T follicular helper cell (primary cell): ENCODE results near the gene STX4.

Experiments used
- DNase-seq: peaks from one replicate; pipeline ENCODE4 v3.0.0-alpha.2; 2020; ENCODE audit warnings: low read depth

Gene STX4

DNA sequence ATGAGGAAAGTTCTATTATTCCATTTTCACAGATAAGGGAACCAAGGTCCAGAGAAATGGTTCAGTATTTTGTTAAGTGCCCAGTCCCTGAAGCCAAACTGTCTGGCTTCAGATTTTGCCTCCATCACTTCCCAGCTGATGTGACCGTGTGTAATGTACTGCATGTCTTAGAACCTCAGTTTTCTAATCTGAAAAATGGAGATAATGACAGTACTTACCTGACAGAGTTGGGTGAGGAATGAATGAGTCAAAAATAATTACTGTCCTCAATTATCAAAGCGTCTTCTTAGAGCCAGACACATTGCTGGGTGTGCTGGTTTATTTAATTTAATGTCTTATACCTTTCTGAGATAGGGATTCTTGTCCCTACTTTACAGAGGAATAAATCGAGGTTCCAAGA lies 34.0 kb downstream of the STX4 start:
- no peak for DNase-seq

DNA sequence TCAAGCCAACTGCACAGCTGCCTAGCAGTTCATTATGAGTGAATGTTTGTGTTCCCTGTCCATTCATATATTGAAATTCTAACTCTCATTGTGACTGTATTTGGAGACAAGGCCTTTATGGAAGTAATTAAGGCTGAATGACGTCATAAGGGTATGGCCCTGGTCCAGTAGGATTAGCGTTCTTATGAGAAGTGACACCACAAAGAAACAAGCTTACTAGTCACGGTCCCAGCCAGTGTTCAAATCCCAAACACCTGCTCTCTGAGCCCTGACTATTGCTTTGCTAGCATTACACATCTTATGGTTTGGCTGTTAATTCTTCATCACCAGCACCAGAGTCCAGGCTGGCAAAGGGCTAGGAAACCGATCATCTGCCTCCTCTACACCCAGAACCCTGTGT lies 38.5 kb downstream of the STX4 start:
- DNase-seq = no peak

DNA sequence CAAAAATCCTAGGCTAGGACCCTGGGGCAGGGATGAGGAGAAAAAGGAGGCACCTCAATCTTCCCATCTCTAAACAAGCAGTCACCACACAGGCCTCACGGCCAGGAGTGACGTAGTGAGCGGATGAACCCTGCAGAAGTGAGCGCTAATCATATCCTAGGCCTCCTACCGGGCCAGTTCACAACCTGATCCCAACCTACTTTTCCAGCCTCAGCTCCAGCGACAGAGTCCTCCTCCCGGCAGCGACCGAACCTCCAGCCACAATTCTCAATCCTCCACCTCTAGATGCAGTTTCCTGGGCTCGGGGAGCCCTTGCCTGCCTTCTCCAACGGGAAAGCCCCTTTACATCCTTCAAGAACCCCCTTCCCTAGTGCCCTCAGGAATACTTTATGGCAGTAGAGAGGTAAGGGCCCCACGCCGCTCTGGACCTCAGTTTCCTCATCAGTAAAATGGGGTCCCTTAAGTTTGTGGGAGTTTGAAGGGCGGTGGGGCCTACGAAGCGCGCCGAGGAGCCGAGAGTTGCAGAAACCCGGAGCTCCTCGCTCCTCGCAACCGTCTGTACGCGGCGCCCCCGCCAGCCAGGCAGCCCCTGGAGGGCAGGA lies 39.3 kb downstream of the STX4 start:
- no peak for DNase-seq

DNA sequence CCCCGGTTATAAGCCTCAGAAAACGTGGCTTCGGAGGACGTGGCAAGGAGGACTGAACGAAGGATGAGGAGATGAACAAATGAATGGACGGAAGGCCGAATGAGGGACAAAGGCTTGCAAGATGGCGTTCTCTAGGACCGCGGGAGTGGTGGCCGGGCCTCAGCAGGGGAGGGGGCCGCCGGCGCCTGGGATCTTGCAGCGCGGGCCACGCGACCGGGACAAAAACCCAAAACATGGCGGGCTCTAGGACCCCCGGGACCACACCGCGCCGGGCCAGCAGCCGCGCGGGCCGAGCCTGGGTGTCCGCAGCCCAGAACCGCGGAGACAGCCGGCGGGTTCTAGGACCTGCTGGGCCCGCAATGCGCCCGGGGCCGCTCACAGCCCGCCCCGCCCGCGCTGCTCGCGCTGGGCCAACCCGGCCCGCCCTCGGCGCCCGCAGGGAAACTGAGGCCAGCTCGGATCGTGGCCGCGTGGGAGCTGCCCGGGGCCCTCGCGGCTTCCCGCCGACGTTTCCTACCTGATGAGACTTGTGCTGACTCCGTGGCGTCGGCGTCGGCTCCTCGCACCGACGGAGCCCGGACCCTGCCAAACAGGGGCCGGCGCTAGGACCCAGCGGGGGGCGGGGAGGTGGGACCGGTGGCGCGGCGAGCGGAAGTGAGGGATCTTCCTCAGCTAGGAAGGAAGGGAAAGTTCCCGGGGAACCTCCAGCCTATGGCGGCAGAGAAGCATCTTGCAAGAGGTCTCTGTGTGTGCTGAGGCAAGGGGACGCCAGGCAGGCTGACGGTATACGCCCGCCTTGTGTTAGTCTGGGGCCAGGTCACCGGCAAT lies 40.0 kb downstream of the STX4 start:
- DNase-seq = peak; percentile 82

DNA sequence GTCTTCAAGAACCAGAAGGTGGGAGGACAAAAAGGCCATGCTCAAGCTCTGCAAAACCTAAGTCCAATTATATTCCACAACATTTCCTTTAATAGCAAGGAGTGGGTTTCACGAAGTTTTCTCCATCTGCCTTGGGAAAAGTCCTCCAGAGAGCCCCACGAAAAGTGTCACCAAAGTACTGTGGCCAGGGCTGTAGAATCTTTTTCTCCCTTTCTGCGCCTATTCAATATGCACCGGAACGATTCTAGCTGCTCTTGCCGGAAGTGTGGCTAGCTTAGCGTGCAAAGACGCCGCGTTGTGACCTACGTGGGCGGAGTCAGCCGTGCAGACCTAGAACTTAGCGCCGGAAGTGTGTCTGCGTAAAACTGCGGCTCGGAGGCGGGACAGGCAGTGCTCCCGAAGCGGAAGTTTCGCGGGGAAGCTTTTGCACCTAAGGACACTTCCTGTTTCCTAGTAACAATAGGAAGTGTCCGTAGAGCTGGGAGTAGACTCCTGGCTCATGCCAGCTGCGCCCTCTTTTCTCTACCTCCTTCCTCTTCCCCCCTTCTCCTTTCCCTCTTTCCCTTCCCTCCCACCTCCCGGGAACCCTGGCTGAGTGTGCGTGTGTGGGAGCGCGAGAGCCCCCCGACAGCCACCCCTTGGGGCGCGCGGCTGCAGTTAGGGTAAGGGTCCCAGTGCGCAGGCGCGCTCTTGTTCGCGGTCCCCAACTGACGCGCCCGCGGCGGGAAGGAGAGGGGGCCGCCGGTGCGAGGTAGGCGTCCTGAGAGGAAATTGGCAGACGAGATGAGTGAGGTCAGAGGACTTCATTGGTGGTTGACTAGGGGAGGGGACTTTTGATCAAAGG lies 40.8 kb downstream of the STX4 start, which contains the start of the genes ZNF646 and ZNF668:
Gene ZNF646 (plus strand): TSS at position 453 of the 844 bp plus-strand sequence. CDS start 1,903 bp downstream, outside the sequence.
Gene ZNF668 (minus strand): TSS at position 271 of the 844 bp plus-strand sequence. CDS start 9,781 bp downstream, outside the sequence.
- DNase-seq = peak; percentile 98

DNA sequence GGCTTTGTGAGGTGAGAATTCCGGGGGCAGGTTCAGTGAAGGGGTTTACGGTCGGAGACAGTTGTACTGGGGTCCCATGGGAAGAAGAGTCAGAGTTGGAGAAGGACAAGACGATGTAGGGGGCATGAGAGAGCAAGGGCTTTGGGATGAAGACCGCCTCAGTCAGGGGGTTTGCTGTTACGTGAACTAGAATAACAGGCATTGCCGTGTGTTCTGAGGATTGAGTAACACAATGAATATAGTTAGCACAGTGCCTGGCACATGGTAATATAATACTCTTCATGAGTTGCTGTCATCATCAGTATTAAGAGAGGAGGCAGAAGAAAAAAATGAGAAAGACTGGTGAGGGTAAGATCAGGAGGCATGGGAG lies 41.4 kb downstream of the STX4 start:
- DNase-seq = no peak

DNA sequence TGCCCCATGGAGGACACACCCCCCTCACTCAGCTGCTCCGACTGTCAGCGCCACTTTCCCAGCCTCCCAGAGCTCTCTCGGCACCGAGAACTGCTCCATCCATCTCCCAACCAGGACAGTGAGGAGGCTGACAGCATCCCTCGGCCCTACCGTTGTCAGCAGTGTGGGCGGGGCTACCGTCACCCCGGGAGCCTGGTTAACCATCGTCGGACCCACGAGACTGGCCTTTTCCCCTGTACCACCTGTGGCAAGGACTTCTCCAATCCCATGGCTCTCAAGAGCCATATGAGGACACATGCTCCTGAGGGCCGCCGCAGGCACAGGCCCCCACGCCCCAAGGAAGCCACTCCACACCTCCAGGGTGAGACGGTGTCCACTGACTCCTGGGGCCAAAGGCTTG lies 43.0 kb downstream of the STX4 start:
- no peak for DNase-seq

DNA sequence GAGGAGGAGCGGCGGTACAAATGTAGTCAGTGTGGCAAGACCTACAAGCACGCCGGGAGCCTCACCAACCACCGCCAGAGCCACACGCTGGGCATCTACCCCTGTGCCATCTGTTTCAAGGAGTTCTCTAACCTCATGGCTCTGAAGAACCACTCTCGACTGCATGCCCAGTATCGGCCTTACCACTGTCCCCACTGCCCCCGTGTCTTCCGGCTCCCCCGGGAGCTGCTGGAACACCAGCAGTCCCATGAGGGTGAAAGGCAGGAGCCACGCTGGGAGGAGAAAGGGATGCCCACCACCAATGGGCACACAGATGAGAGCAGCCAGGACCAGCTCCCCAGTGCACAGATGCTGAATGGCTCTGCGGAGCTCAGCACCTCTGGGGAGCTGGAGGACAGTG lies 43.7 kb downstream of the STX4 start:
- no peak for DNase-seq

DNA sequence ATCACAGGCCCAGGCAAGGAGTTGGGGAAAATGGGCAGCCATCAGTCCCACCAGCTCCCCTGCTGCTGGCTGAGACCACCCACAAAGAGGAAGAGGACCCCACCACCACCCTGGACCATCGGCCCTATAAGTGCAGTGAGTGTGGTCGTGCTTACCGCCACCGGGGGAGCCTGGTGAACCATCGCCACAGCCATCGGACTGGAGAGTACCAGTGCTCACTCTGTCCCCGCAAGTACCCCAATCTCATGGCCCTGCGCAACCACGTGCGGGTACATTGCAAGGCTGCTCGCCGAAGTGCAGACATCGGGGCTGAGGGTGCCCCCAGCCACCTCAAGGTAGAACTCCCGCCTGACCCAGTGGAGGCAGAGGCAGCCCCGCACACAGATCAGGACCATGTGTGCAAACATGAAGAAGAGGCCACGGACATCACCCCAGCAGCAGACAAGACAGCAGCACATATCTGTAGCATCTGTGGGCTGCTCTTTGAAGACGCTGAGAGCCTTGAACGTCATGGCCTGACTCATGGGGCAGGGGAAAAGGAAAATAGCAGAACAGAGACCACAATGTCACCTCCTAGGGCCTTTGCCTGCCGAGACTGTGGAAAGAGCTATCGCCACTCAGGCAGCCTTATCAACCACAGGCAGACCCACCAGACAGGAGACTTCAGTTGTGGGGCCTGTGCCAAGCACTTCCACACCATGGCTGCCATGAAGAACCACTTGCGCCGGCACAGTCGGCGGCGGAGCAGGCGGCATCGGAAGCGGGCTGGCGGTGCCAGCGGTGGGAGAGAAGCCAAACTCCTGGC lies 44.4 kb downstream of the STX4 start:
- no peak for DNase-seq

DNA sequence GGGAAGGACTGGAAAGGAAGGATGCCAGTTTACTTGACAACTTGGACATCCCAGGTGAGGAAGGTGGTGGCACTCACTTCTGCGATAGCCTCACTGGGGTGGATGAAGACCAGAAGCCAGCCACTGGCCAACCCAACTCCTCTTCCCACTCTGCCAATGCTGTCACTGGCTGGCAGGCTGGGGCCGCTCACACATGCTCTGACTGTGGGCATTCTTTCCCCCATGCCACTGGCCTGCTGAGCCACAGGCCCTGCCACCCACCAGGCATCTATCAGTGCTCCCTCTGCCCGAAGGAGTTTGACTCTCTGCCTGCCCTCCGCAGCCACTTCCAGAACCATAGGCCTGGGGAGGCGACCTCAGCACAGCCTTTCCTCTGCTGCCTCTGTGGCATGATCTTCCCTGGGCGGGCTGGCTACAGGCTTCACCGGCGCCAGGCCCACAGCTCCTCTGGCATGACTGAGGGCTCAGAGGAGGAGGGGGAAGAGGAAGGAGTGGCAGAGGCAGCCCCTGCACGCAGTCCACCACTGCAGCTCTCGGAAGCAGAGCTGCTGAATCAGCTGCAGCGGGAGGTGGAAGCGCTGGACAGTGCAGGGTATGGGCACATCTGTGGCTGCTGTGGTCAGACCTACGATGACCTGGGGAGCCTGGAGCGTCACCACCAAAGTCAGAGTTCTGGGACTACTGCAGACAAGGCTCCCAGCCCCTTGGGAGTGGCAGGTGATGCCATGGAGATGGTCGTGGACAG lies 45.4 kb downstream of the STX4 start:
- DNase-seq = no peak

DNA sequence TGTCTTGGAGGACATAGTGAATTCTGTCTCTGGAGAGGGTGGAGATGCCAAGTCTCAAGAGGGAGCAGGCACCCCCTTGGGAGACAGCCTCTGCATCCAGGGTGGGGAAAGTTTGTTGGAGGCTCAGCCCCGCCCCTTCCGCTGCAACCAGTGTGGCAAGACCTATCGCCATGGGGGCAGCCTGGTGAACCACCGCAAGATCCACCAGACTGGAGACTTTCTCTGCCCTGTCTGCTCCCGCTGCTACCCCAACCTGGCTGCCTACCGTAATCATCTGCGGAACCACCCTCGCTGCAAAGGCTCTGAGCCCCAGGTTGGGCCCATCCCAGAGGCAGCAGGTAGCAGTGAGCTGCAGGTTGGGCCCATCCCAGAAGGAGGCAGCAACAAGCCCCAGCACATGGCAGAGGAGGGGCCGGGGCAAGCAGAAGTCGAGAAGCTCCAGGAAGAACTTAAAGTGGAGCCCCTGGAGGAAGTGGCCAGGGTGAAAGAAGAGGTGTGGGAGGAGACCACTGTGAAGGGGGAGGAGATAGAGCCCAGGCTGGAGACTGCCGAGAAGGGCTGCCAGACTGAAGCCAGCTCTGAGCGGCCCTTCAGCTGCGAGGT lies 46.1 kb downstream of the STX4 start:
- DNase-seq = no peak

DNA sequence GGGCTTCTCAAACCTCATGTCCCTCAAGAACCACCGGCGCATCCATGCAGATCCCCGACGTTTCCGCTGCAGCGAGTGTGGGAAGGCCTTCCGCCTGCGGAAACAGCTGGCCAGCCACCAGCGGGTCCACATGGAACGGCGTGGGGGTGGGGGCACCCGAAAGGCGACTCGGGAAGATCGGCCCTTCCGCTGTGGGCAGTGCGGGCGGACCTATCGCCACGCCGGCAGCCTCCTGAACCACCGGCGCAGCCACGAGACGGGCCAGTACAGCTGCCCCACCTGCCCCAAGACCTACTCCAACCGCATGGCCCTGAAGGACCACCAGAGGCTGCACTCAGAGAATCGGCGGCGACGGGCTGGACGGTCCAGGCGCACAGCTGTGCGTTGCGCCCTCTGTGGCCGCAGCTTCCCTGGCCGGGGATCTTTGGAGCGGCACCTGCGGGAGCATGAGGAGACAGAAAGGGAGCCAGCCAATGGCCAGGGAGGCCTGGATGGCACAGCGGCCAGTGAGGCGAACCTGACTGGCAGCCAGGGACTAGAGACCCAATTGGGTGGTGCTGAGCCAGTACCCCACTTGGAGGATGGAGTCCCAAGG lies 46.8 kb downstream of the STX4 start:
- DNase-seq = no peak

DNA sequence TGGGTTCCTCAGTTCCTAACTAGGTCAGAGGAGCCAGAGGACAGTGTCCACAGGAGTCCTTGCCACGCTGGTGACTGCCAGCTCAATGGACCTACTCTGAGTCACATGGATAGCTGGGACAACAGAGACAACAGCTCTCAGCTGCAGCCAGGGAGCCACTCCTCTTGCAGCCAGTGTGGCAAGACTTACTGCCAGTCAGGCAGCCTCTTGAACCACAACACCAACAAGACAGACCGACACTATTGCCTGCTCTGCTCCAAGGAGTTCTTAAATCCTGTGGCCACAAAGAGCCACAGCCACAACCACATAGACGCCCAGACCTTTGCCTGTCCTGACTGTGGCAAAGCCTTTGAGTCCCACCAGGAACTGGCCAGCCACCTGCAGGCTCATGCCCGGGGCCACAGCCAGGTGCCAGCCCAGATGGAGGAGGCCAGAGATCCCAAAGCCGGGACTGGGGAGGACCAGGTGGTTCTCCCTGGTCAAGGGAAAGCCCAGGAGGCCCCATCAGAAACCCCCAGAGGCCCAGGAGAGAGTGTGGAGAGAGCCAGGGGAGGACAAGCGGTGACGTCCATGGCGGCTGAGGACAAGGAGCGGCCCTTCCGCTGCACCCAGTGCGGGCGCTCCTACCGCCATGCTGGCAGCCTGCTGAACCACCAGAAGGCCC lies 47.5 kb downstream of the STX4 start:
- DNase-seq = no peak

DNA sequence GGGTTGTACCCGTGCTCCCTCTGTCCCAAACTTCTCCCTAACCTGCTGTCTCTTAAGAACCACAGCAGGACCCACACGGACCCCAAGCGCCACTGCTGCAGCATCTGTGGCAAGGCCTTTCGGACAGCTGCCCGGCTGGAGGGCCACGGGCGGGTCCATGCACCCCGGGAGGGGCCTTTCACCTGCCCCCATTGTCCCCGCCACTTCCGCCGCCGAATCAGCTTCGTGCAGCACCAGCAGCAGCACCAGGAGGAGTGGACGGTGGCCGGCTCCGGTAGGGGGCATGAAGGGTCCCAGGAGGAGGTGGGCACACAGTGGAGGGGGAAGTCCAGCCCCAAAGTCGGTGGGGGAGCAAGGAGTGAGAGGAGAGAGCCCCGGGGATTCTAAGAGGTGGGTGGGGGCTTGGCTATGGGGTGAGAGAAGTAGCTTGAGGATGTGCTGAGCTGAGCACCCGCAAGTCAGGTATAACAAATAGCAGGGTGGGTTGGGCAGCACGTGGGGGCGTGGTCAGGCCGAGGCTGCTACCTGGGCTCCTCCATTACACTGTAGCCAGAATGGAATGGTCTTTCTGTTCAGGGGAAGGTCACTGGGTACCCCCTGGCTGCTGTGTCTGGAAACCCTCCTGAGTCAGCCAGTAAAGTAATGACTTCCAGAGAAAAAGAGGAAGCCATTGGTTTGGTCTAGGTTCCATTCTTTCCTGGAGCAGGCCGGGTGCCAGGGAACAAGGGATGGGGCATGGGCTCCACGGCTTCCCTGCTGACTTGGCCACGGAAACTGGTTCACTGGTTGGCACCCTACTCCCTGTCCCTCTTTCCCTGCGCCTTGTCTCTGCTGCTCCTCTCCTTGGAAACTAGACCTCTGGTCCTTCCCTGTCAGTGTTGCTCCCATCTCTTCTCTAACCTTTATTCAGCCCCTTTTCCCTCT lies 48.3 kb downstream of the STX4 start:
- no peak for DNase-seq

DNA sequence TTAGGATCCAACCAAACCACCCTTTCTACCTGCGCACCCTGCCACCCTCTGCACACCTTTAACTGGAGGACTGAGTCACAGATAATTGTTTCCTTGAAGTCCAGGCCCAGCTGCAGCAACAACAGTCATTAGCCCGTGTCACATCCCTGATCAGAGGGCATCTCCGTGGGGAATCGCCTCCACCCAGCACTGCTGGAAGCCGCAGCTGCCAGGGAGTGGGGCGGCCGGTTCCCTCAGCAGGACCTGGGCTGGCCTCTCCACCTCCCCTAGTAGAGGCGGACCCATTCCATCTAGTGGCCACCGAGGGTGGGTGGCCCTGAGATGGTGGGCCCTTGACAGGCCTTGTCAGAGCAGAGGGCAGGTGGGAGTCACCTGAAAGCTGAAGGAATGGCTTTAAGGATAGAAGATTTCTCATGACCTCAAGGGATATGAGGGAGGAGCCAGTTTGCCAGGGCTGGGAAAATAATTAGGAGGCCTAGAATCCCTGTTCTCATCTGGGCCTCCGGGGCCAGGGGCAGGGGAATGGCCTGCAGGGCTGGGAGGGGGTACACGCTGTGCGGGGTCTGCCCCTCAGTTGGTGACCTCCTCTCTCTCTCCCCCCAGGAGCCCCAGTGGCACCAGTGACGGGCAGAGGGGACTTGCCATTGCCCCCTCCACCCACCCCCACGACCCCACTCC lies 49.1 kb downstream of the STX4 start:
- DNase-seq = no peak

DNA sequence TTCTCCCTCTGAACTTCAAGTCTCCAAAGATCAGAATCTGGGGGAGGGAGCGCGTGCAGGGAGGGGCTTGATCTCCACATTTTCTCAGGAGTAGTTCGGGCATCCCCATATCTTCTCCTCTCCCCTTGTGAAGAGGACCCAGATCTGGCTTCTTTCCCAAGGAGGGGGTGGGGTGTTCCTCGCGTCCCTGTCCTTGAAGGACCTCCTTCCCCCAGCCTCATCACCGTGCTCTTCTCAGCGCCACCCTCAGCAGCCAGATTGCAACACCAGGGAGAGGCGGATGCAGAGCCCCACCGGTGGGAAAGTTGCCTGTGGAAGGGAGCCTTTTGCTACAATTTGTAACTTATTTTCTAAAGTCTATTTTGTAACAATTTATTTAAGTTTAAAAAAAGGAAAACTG lies 49.7 kb downstream of the STX4 start:
- no peak for DNase-seq

DNA sequence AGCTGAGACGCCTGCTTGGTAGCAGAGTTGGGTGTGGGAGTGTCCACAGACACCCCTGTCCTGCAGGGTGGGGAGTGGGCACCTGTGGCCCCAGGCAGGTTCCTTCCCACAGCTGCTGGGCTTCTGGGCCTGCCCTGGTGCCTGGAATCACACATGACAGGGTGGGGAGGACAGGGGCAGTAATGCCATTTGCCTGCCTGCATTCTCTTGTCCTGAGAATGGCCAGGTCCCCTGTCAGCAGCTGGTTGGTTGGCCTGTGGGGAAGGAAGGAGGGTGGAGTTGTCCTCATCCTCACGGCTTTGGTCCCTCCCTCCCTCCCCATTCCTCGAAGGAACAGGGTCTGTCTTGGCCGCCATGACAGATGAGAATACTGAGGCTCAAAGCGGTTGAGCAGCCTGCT lies 50.2 kb downstream of the STX4 start:
- no peak for DNase-seq

DNA sequence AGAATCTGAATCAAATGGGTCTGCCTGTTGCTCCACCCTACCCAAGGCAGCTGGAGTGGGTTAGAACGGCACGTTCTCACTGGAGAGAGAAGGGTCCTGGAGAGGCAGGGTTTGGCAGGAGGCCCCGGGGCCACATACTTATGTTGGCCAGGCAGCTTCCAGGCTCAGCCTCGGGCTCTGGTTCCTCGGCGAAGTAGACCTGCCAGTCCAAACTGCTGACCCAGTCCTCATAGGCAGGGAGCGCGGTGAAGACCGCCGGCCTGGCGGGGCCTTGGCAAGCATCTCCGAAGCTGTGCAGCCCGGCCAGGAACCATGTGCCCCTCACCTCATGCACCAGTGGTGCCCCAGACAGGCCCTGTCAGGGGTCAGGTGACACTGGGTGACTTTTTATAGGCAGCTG lies 50.6 kb downstream of the STX4 start:
- DNase-seq = no peak
